GM18519 (cell line): ENCODE results near the gene MISP.
"Not testable (repeated sequence)": the region's sequence is repeated elsewhere in the genome, so short reads cannot be mapped to it uniquely, and the experiment has no call there.

Source experiments
- ATAC-seq: cut with Tn5 transposase; IDR thresholded peaks from one replicate; pipeline ENCODE4 v1.9.1; 2021; ENCODE audit warnings: mild to moderate bottlenecking, moderate library complexity; ENCODE audit not compliant: unreplicated experiment, low FRiP score

Gene MISP

GRCh38 chr19:723247-723646 lies 27.7 kb upstream of the MISP start:
- ATAC-seq = no peak

- ATAC-seq = no peak
Measured at GRCh38 chr19:723714-724113, 27.2 kb upstream of the MISP start.

DNA sequence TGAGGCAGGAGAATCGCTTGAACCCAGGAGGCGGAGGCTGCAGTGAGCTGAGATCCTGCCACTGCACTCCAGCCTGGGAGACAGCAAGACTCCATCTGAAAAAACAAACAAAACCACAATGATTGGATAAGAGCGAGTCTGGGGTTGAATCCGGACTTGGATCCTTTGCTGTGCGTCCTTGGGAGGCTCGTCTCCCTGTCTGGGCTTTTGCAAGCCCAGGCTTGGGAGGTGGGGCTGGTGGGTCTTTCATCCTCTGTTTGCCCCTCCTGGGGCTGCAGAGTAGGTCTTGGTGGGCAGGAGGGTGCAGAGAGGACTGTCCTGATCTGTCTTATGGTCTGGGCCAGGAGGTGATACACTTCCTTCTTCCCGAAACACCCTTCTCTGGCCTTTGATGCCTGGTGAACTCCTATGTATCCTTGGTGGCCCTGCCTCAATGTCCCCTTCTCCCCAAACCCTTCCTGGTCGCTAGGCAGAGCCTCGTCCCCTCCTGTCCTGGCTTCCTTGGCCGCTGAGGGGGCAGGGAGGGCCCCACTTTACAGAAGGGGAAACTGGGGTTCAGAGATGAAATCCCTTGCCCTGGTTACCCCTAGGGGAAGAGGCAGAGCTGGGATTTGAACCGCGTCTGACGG lies 25.3 kb upstream of the MISP start:
- ATAC-seq = no peak

- no peak for ATAC-seq
Measured at GRCh38 chr19:726993-727956, 23.6 kb upstream of the MISP start.

DNA sequence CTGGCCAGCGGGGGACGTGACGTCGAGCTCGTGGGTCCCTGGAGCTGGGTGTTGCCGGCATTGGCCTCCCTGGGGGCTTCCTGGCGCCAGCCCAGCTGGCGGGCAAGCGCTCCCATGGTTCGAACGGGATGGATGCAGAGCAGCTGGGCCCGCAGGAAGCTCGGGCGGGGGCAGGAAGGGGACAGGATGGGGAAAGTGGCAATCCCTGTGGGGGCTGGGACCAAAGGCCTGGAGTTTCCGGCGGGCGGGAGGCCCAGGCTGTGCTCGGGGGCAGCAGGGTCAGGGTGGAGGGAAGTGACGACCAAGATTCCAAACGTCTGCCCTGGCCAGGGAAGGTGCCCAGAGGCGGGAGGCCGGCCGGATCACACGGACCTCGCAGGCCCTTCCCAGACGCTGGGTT lies 22.9 kb upstream of the MISP start:
- ATAC-seq = no peak

DNA sequence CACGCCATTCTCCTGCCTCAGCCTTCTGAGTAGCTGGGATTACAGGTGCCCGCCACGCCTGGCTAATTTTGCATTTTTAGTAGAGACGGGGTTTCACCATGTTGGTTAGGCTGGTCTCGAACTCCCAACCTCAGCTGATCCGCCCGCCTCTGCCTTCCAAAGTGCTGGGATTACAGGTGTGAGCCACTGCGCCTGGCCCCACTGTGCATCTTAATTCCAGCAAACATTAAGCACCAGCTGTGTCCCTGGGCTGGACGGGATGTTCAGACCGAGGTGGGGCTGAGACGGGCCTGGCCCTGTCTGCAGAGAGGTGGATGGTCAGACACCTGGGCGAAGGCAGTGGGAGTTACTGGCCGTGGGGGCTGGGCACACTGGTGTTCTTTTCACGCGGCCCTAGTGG lies 21.3 kb upstream of the MISP start:
- not testable (repeated sequence) for ATAC-seq

GRCh38 chr19:729965-730668 lies 20.8 kb upstream of the MISP start:
- no peak for ATAC-seq

GRCh38 chr19:731000-731399 lies 19.9 kb upstream of the MISP start:
- no peak for ATAC-seq

DNA sequence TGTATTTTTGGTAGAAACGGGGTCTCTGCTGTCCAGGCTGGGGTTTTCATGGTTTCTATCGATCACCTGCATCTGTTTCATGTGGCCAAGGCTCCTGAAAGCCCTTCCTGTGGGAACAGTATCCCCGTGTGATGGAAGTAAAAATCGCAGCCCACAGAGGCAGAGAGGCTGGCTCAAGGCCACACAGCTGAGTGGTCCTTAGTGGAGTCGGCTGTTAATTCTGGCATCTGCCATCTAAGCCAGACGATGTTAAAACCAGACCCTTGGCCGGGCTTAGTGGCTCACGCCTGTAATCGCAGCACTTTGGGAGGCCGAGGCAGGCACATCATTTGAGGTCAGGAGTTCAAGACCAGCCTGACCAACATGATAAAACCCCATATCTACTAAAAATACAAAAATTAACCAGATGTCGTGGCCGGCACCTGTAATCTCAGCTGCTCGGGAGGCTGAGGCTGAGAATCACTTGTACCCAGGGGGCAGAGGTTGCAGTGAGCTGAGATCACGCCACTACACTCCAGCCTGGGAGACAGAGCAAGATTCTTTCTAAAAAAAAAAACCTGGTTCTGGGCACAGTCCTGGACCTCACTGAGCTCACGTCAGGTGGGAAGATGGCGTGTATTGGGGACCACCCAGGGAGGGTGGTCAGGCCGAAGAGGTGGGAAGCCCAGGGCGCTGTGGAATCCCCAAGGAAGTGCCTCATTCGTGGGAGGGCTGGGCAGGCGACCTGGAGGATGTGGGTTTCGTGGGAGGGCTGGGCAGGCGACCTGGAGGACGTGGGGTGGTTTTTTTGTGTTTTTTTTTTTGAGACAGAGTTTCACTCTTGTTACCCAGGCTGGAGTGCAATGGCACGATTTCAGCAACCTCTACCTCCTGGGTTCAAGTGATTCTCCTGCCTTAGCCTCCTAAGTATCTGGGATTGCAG lies 18.5 kb upstream of the MISP start:
- ATAC-seq = no peak

DNA sequence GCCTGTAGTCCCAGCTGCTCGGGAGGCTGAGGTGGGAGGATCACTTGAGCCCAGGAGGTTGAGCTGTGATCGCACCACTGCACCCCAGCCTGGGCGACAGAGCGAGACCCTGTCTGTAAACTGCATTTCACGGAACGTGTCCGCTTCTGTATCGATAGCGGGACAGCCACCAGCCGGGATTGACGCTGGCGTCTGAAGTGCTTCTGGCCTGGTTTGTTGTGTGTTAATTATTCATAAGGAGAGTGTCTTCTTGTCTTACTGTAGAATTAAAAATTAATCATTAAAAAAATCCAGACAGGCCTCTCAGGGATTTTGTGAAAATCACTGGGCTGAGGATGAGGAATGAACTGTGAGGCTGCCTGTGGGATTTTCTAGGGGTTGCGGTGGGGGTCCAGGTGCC lies 16.2 kb upstream of the MISP start:
- no peak for ATAC-seq

DNA sequence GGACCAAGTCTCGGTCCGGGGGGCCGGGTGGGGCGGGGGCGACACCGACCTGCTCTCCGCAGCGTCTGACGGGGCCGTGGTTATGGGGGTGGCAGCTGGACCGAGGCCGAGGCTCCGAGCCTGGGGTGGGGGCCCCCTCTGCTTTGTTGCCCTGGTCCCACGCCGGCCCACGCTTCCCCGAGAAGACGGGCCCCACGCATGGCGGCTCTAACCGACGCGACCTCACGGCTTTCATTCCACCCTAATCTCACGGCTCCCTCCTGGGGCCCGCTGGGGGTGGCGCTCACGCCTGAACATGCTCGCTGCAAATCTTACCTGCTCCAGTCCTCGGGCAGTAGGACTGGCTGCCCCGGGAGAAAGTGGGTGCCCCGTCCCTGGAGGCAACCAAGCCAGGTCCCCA lies 14.8 kb upstream of the MISP start:
- no peak for ATAC-seq

- ATAC-seq = no peak
Measured at GRCh38 chr19:737591-738093, 13.3 kb upstream of the MISP start.

GRCh38 chr19:738509-739128 lies 12.3 kb upstream of the MISP start:
- ATAC-seq = no peak

GRCh38 chr19:739998-740715 lies 10.8 kb upstream of the MISP start:
- no peak for ATAC-seq

- ATAC-seq = not testable (repeated sequence)
Measured at GRCh38 chr19:740816-741505, 10.0 kb upstream of the MISP start.

DNA sequence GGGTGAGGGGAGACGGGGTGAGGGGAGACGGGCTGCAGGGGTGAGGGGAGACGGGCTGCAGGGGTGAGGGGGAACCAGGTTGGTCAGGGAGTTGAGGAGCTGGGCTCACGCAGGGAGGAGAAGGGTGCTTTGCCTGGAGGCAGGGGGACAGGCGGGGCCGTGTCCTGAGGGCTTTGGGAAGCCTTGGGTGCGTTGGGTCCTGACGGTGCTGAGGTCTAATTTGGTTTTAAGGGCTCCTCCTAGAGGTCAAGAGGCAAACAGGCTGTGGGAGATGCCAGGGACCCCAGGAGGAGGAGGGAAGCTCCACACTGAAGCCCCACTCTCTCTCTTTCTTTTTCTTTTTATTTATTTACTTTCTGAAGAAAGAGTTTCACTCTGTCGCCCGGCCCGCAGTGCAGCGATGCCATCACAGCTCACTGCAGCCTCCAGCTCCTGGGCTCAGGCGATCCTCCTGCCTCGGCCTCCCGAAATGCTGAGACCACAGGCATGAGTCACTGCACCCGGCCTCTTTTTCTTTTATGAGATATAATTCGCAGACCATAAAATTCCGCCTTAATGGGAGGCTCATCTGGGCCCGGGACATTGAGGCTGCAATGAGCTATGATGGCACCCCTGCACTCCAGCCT lies 9.3 kb upstream of the MISP start:
- no peak for ATAC-seq

DNA sequence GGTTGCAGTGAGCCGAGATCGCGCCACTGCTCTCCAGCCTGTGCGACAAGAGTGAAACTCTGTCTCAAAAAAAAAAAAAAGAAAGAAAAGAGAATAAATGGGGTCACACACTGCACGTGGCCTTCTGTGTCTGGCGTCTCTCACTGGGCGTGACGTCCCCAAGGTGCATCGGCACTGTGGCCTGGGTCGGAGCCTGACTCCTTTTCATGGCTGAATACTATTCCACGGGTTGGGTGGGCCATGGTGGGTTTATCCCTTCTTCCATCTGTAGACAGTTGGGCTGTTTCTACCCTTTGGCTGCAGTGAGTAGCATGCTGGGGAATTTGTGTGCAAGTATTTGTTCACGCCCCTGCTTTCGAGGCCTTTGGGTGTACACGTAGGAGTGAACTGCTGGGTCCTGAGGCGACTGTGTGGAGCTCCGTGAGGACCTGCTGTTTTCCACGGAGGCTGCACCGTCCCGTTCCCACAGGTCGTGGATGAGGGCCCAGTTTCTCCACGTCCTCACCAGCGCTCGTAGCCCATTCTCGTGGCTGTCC lies 8.3 kb upstream of the MISP start:
- ATAC-seq = no peak
